ENCODE measurements around the gene TMEM9. TPM values are rescaled to one million over a fixed set of nuclear protein-coding genes. Genes with fewer than 3 reads are reported as not detected.

TMEM9 gene
- polyA plus RNA-seq, 3 donors = 13.6 to 43.6 (median 22.4) TPM

GRCh38 chr1:201090541-201090940 lies 63.7 kb downstream of the TMEM9 start:
- intact Hi-C loops (cut with micrococcal nuclease) = no loop called here
- H3K36me3 Mint-ChIP-seq = no peaks in the 10 kb centered on the region

GRCh38 chr1:201089596-201089995 lies 64.7 kb downstream of the TMEM9 start:
- H3K9me3 ChIP-seq (replicated peaks in 1 of 2; ENCODE audit: control insufficient read depth in 1 of 2, insufficient read depth in 1 of 2, low read length in 2 of 2) = no peaks in the 10 kb centered on the region
- H3K9me3 Mint-ChIP-seq = no peaks in the 10 kb centered on the region

More at GRCh38 chr1:201090541-201090940, 63.7 kb downstream of the TMEM9 start:
- no peak for DNase-seq
- Mint-ChIP-seq H3K9me3 (no peaks in the 10 kb centered on the region), H3K27me3 (ENCODE audit: low read depth in 3 of 3) (peaks cover 6 to 8% (median 8%) of the 10 kb centered on the region in 3 donors), H3K27ac (no peak overlapping the region), H3K4me3 (no peak overlapping the region), H3K4me1 (peaks cover 2% of the 10 kb centered on the region)
- Histone ChIP-seq H3K4me2 (replicated peaks; ENCODE audit: extremely low read depth, low read length, poor library complexity, severe bottlenecking) (no peak overlapping the region), H3K9ac (ENCODE audit: insufficient read depth, low read length, poor library complexity, severe bottlenecking) (no peak overlapping the region), H3K4me1 (ENCODE audit: control insufficient read depth in 1 of 2, insufficient read depth in 2 of 2, low read length in 2 of 2) (no peaks in the 10 kb centered on the region), H3K4me3 (replicated peaks in 1 of 3; ENCODE audit: low read depth in 2 of 3, low read length in 3 of 3) (no peak overlapping the region), H3K27ac (ENCODE audit: low read depth in 1 of 2, low read length in 2 of 2) (no peak overlapping the region), H2AFZ (ENCODE audit: insufficient read depth, low read depth, low read length, poor library complexity, severe bottlenecking) (no peak overlapping the region), H3K79me2 (ENCODE audit: insufficient read depth, low read length) (no peaks in the 10 kb centered on the region), H3K27me3 (ENCODE audit: control insufficient read depth in 2 of 2, insufficient read depth in 2 of 2, low read length in 2 of 2) (no peaks in the 10 kb centered on the region), H4K20me1 (ENCODE audit: insufficient read depth, low read length) (no peaks in the 10 kb centered on the region), H3K9me3 (replicated peaks in 1 of 2; ENCODE audit: control insufficient read depth in 1 of 2, insufficient read depth in 1 of 2, low read length in 2 of 2) (no peaks in the 10 kb centered on the region), H3K36me3 (replicated peaks in 1 of 2; ENCODE audit: control insufficient read depth in 1 of 2, insufficient read depth in 2 of 2, low read length in 2 of 2) (no peaks in the 10 kb centered on the region)
- WGBS (ENCODE audit: insufficient coverage) = no CpG with 5 or more reads among the region's 4 CpGs
- TF ChIP-seq CTCF (IDR thresholded peaks at IDR 0.05) = no peak

More at GRCh38 chr1:201089596-201089995, 64.7 kb downstream of the TMEM9 start:
- WGBS (ENCODE audit: insufficient coverage) = 93% methylated on average over 3 of the region's 5 CpGs
- no peak overlapping the region for H3K27ac Mint-ChIP-seq
- H3K36me3 Mint-ChIP-seq = no peaks in the 10 kb centered on the region
- Histone ChIP-seq H3K9ac (ENCODE audit: insufficient read depth, low read length, poor library complexity, severe bottlenecking) (no peak overlapping the region), H3K27me3 (ENCODE audit: control insufficient read depth in 2 of 2, insufficient read depth in 2 of 2, low read length in 2 of 2) (no peaks in the 10 kb centered on the region), H3K4me2 (replicated peaks; ENCODE audit: extremely low read depth, low read length, poor library complexity, severe bottlenecking) (no peak overlapping the region), H2AFZ (ENCODE audit: insufficient read depth, low read depth, low read length, poor library complexity, severe bottlenecking) (no peak overlapping the region), H3K4me3 (replicated peaks in 1 of 3; ENCODE audit: low read depth in 2 of 3, low read length in 3 of 3) (no peak overlapping the region), H3K4me1 (ENCODE audit: control insufficient read depth in 1 of 2, insufficient read depth in 2 of 2, low read length in 2 of 2) (no peaks in the 10 kb centered on the region), H3K27ac (ENCODE audit: low read depth in 1 of 2, low read length in 2 of 2) (no peak overlapping the region), H4K20me1 (ENCODE audit: insufficient read depth, low read length) (no peaks in the 10 kb centered on the region), H3K36me3 (replicated peaks in 1 of 2; ENCODE audit: control insufficient read depth in 1 of 2, insufficient read depth in 2 of 2, low read length in 2 of 2) (no peaks in the 10 kb centered on the region), H3K79me2 (ENCODE audit: insufficient read depth, low read length) (no peaks in the 10 kb centered on the region)
- peaks cover 2% of the 10 kb centered on the region for H3K4me1 Mint-ChIP-seq
- no peak for TF ChIP-seq CTCF (IDR thresholded peaks at IDR 0.05)
- DNase-seq = no peak
- intact Hi-C loops (cut with micrococcal nuclease) = no loop called here
- H3K27me3 Mint-ChIP-seq (ENCODE audit: low read depth in 3 of 3) = peaks cover 6 to 8% (median 8%) of the 10 kb centered on the region in 3 donors
- no peak overlapping the region for H3K4me3 Mint-ChIP-seq
